ENCODE data around the gene SH3PXD2A.

GRCh38 chr10:103688491-103688890 is 166.9 kb downstream of the SH3PXD2A start:
- no peak for TF ChIP-seq CTCF (IDR thresholded peaks at IDR 0.05; ENCODE audit: insufficient read depth, low read depth, low read length)
- no peak for TF ChIP-seq EZH2 (IDR thresholded peaks at IDR 0.05; ENCODE audit: insufficient read depth, low read length)
